KMS-11 (cell line): ENCODE data around the gene KIF5C.

ENCODE experiments used
- H2AFZ ChIP-seq: fragments of 200-600 bp; sonication (generic); 2 replicates; pipeline ENCODE4 v1.6.1; 2016; ENCODE audit warnings: antibody characterized with exemption, mixed run types, low read depth
- H3K27ac ChIP-seq: fragments of 200-600 bp; sonication (generic); 2 replicates; pipeline ENCODE4 v1.6.1; 2016; ENCODE audit warnings: mild to moderate bottlenecking, mixed run types
- H3K27me3 ChIP-seq: fragments of 200-600 bp; sonication (generic); 2 replicates; pipeline ENCODE4 v1.6.1; 2017; ENCODE audit warnings: mild to moderate bottlenecking, low read depth, mixed run types, moderate library complexity; ENCODE audit not compliant: insufficient read depth
- H3K36me3 ChIP-seq: fragments of 200-600 bp; sonication (generic); 2 replicates; pipeline ENCODE4 v1.6.1; 2017; ENCODE audit warnings: mild to moderate bottlenecking, mixed run types; ENCODE audit not compliant: insufficient read depth
- H3K4me1 ChIP-seq: fragments of 200-600 bp; sonication (generic); 2 replicates; pipeline ENCODE4 v1.6.1; 2016; ENCODE audit warnings: mild to moderate bottlenecking, low read depth, mixed run types; ENCODE audit not compliant: poor library complexity, severe bottlenecking
- H3K4me2 ChIP-seq: fragments of 200-600 bp; sonication (generic); 2 replicates; pipeline ENCODE4 v1.7.0; 2016; ENCODE audit warnings: mild to moderate bottlenecking, mixed run types
- H3K4me3 ChIP-seq: fragments of 200-600 bp; sonication (generic); IDR thresholded peaks from 2 replicates; pipeline ENCODE4 v1.6.1; 2017; ENCODE audit warnings: low read depth, low read length, mixed read lengths; ENCODE audit not compliant: insufficient read depth
- H3K79me2 ChIP-seq: fragments of 200-600 bp; sonication (generic); 2 replicates; pipeline ENCODE4 v1.6.1; 2016; ENCODE audit warnings: low read depth, mixed run types; ENCODE audit not compliant: insufficient read depth
- H3K9ac ChIP-seq: fragments of 200-600 bp; sonication (generic); 2 replicates; pipeline ENCODE4 v1.6.1; 2016; ENCODE audit warnings: mild to moderate bottlenecking, mixed run types
- H4K20me1 ChIP-seq: fragments of 200-600 bp; sonication (generic); 2 replicates; pipeline ENCODE4 v1.6.1; 2016; ENCODE audit warnings: mild to moderate bottlenecking, mixed run types; ENCODE audit not compliant: insufficient read depth
- TF ChIP-seq, protein P1 (sequence below): fragments of 200-600 bp; sonication (generic); conservative IDR thresholded peaks from 2 replicates; pipeline ENCODE4 v1.6.1; 2017; ENCODE audit warnings: low read depth, mild to moderate bottlenecking, antibody characterized with exemption, low read length, moderate library complexity, mixed read lengths

Gene KIF5C

GRCh38 chr2:149008381-149008780 lies 133.4 kb downstream of the KIF5C start:
- Histone ChIP-seq H3K4me3 (no peak overlapping the region), H2AFZ (no peak overlapping the region), H3K4me1 (no peaks in the 10 kb centered on the region), H3K36me3 (no peaks in the 10 kb centered on the region), H3K9ac (no peak overlapping the region), H3K4me2 (no peak overlapping the region), H3K79me2 (no peaks in the 10 kb centered on the region), H4K20me1 (no peaks in the 10 kb centered on the region), H3K27me3 (no peaks in the 10 kb centered on the region), H3K27ac (no peak overlapping the region)
- TF ChIP-seq, protein P1, sequence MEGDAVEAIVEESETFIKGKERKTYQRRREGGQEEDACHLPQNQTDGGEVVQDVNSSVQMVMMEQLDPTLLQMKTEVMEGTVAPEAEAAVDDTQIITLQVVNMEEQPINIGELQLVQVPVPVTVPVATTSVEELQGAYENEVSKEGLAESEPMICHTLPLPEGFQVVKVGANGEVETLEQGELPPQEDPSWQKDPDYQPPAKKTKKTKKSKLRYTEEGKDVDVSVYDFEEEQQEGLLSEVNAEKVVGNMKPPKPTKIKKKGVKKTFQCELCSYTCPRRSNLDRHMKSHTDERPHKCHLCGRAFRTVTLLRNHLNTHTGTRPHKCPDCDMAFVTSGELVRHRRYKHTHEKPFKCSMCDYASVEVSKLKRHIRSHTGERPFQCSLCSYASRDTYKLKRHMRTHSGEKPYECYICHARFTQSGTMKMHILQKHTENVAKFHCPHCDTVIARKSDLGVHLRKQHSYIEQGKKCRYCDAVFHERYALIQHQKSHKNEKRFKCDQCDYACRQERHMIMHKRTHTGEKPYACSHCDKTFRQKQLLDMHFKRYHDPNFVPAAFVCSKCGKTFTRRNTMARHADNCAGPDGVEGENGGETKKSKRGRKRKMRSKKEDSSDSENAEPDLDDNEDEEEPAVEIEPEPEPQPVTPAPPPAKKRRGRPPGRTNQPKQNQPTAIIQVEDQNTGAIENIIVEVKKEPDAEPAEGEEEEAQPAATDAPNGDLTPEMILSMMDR: no peak

DNA sequence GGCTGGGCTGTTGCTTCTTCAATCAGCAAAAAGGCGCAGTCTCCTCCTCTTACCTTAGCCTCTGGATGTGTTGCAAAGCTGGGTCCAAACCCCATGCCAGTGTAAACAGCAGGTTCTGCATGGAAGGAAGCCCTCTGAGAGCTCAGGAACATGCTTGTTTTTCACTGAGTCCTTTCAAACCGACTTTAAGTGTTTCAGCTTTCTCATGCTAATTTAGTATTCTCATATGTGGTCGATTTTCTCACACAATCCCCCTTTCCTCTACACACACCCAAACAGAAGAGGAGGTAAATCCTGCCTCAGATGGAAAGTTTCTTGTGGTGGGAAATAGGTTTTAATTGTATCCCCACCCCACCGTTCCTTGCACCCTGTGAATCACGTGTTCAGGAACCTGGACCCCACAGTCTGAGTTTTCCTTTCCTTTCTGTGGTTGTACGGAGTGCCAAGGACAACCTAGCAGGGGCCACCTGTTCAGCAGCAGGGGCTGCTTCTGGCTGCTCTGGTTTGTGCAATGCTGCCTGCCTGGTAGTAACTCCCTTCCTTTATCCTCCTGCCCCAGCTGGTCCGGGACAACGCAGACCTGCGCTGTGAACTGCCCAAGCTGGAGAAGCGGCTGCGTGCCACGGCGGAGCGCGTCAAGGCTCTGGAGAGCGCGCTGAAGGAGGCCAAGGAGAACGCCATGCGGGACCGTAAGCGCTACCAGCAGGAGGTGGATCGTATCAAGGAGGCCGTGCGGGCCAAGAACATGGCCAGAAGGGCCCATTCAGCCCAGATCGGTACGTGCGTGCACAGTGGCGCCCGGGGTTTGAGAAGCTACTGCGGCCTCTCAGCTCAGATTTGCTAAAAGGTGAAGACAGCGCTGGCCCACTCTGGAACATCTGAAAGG lies 134.8 kb downstream of the KIF5C start:
- H2AFZ ChIP-seq: no peak overlapping the region
- no peak overlapping the region for H3K9ac ChIP-seq
- H3K36me3 ChIP-seq: no peaks in the 10 kb centered on the region
- H3K4me2 ChIP-seq: no peak overlapping the region
- H4K20me1 ChIP-seq: no peaks in the 10 kb centered on the region
- H3K27ac ChIP-seq: no peak overlapping the region
- H3K4me1 ChIP-seq: no peaks in the 10 kb centered on the region
- H3K27me3 ChIP-seq: no peaks in the 10 kb centered on the region
- no peak overlapping the region for H3K4me3 ChIP-seq
- H3K79me2 ChIP-seq: no peaks in the 10 kb centered on the region
- TF ChIP-seq, protein P1: no peak

DNA sequence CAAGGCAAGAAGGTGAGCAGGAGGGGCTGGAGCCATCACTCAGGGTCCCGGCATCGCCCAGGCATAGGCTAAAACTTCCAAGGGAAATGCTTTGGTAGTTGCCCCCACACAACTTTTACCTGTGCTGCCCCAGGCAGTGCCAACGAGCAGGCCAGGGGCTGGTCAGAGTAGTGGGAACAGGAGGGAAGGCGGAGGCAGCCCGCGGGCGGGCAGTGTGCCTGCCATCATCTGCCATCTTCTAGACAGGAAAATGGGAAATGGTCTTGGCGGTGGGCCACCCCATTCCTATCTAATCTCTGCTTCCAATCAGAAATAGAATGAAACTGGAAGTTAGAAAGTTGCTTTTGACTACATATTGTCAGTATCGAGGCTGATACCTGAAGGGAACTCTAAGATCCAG lies 137.5 kb downstream of the KIF5C start:
- Histone ChIP-seq H3K27ac (no peak overlapping the region), H3K9ac (no peak overlapping the region), H4K20me1 (no peaks in the 10 kb centered on the region), H3K27me3 (no peaks in the 10 kb centered on the region), H3K4me1 (no peaks in the 10 kb centered on the region), H3K4me2 (no peak overlapping the region), H3K36me3 (no peaks in the 10 kb centered on the region), H2AFZ (no peak overlapping the region), H3K79me2 (no peaks in the 10 kb centered on the region), H3K4me3 (no peak overlapping the region)
- TF ChIP-seq, protein P1: no peak

DNA sequence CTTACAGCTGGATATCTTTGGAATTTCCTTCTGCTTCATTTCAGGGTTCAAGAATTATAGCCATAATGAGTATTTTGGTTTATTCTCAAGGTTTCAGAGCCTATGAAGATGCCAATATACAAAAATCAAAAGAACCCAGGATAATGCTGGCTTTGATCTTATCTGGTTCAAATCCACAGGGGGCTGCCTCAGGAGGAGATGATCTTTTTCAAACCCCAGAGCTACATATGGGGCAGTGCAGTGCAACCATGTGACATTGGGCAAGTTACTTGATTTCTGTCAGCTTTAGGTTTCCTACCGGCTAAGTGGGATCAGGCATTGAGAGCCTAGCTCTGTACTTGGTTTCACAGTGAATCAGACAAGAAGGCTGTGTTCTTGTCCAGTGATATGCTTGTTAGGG lies 140.5 kb downstream of the KIF5C start:
- Histone ChIP-seq H3K4me1 (no peaks in the 10 kb centered on the region), H3K27me3 (no peaks in the 10 kb centered on the region), H3K4me3 (no peak overlapping the region), H4K20me1 (no peaks in the 10 kb centered on the region), H3K36me3 (no peaks in the 10 kb centered on the region), H3K27ac (no peak overlapping the region), H3K4me2 (no peak overlapping the region), H2AFZ (no peak overlapping the region), H3K79me2 (no peaks in the 10 kb centered on the region), H3K9ac (no peak overlapping the region)
- TF ChIP-seq, protein P1: no peak
